ENCODE measurements around the gene ADGRL1. TPM values are rescaled to one million over a fixed set of nuclear protein-coding genes. Genes with fewer than 3 reads are reported as not detected.
"Not testable (repeated sequence)": the region's sequence is repeated elsewhere in the genome, so short reads cannot be mapped to it uniquely, and the experiment has no call there.

The ADGRL1 gene
- polyA plus RNA-seq, 3 donors, result 33.2 to 53.1 (median 50.1) TPM

- not testable (repeated sequence) for DNase-seq (ENCODE audit: extremely low read depth in 1 of 11, low read depth in 9 of 11, low spot score in 4 of 11)
Observed at GRCh38 chr19:14200147-14200841, 5.7 kb downstream of the ADGRL1 start.

- DNase-seq (ENCODE audit: extremely low read depth in 1 of 11, low read depth in 9 of 11, low spot score in 4 of 11), result no peak
Observed at GRCh38 chr19:14198384-14199376, 7.3 kb downstream of the ADGRL1 start.

- no peak for DNase-seq (ENCODE audit: extremely low read depth in 1 of 11, low read depth in 9 of 11, low spot score in 4 of 11)
Observed at GRCh38 chr19:14197882-14198281, 8.1 kb downstream of the ADGRL1 start.

- not testable (repeated sequence) for DNase-seq (ENCODE audit: extremely low read depth in 1 of 11, low read depth in 9 of 11, low spot score in 4 of 11)
Observed at GRCh38 chr19:14197288-14197687, 8.7 kb downstream of the ADGRL1 start.

- not testable (repeated sequence) for DNase-seq (ENCODE audit: extremely low read depth in 1 of 11, low read depth in 9 of 11, low spot score in 4 of 11)
Observed at GRCh38 chr19:14196105-14196504, 9.9 kb downstream of the ADGRL1 start.

GRCh38 chr19:14195216-14195615, 10.8 kb downstream of the ADGRL1 start:
- not testable (repeated sequence) for DNase-seq (ENCODE audit: extremely low read depth in 1 of 11, low read depth in 9 of 11, low spot score in 4 of 11)

- no peak for DNase-seq (ENCODE audit: extremely low read depth in 1 of 11, low read depth in 9 of 11, low spot score in 4 of 11)
Observed at GRCh38 chr19:14189415-14189814, 16.6 kb downstream of the ADGRL1 start.

GRCh38 chr19:14188086-14188485, 17.9 kb downstream of the ADGRL1 start:
- not testable (repeated sequence) for DNase-seq (ENCODE audit: extremely low read depth in 1 of 11, low read depth in 9 of 11, low spot score in 4 of 11)

- DNase-seq (ENCODE audit: extremely low read depth in 1 of 11, low read depth in 9 of 11, low spot score in 4 of 11), result no peak
Observed at GRCh38 chr19:14187561-14187960, 18.4 kb downstream of the ADGRL1 start.

GRCh38 chr19:14186684-14187083, 19.3 kb downstream of the ADGRL1 start:
- DNase-seq (ENCODE audit: extremely low read depth in 1 of 11, low read depth in 9 of 11, low spot score in 4 of 11), result not testable (repeated sequence)

GRCh38 chr19:14185691-14186090, 20.3 kb downstream of the ADGRL1 start:
- DNase-seq (ENCODE audit: extremely low read depth in 1 of 11, low read depth in 9 of 11, low spot score in 4 of 11), result not testable (repeated sequence)

GRCh38 chr19:14185158-14185557, 20.8 kb downstream of the ADGRL1 start:
- DNase-seq (ENCODE audit: extremely low read depth in 1 of 11, low read depth in 9 of 11, low spot score in 4 of 11), result no peak

GRCh38 chr19:14183741-14184350, 22.1 kb downstream of the ADGRL1 start:
- DNase-seq (ENCODE audit: extremely low read depth in 1 of 11, low read depth in 9 of 11, low spot score in 4 of 11), result no peak

- no peak for DNase-seq (ENCODE audit: extremely low read depth in 1 of 11, low read depth in 9 of 11, low spot score in 4 of 11)
Observed at GRCh38 chr19:14182476-14182875, 23.5 kb downstream of the ADGRL1 start.

- no peak for DNase-seq (ENCODE audit: extremely low read depth in 1 of 11, low read depth in 9 of 11, low spot score in 4 of 11)
Observed at GRCh38 chr19:14181906-14182305, 24.1 kb downstream of the ADGRL1 start.

GRCh38 chr19:14181199-14181598, 24.8 kb downstream of the ADGRL1 start:
- DNase-seq (ENCODE audit: extremely low read depth in 1 of 11, low read depth in 9 of 11, low spot score in 4 of 11), result not testable (repeated sequence)

- no peak for DNase-seq (ENCODE audit: extremely low read depth in 1 of 11, low read depth in 9 of 11, low spot score in 4 of 11)
Observed at GRCh38 chr19:14177496-14178074, 28.4 kb downstream of the ADGRL1 start.

- no peak for DNase-seq (ENCODE audit: extremely low read depth in 1 of 11, low read depth in 9 of 11, low spot score in 4 of 11)
Observed at GRCh38 chr19:14175351-14175792, 30.6 kb downstream of the ADGRL1 start.

- no peak for DNase-seq (ENCODE audit: extremely low read depth in 1 of 11, low read depth in 9 of 11, low spot score in 4 of 11)
Observed at GRCh38 chr19:14174883-14175282, 31.1 kb downstream of the ADGRL1 start.

Data from renal cortex interstitium (tissue), 11 donors.